Natural killer cell (primary cell): ENCODE measurements around the gene MARVELD2. TPM values are rescaled to one million over a fixed set of nuclear protein-coding genes. Genes with fewer than 3 reads are reported as not detected.

Experiments used
- ATAC-seq, 3 donors: fragments of 150-1000 bp in 2 of 3; fragments of 200-7000 bp in 1 of 3; cut with Tn5 transposase; 1 replicate in 1 of 3; 2 replicates in 2 of 3; pipeline ENCODE4 v1.10.0; 2021; ENCODE audit warnings: mild to moderate bottlenecking in 2 of 3, moderate library complexity in 2 of 3
- DNase-seq, 2 donors: peaks; one replicate each; pipeline versions ENCODE4 v3.0.0 to v3.0.0-alpha.2; 2013 to 2021; ENCODE audit warnings: mixed read lengths in 1 of 2
- H3K27ac ChIP-seq: one replicate; pipeline ENCODE4 v1.5.1; 2013; ENCODE audit warnings: mild to moderate bottlenecking, low read length
- H3K27me3 ChIP-seq: one replicate; pipeline ENCODE4 v1.6.1; 2013; ENCODE audit warnings: low read length; ENCODE audit not compliant: control insufficient read depth, insufficient read depth
- H3K36me3 ChIP-seq: one replicate; pipeline ENCODE4 v1.6.1; 2013; ENCODE audit warnings: low read length; ENCODE audit not compliant: control insufficient read depth, insufficient read depth
- H3K4me1 ChIP-seq: one replicate; pipeline ENCODE4 v1.6.1; 2013; ENCODE audit warnings: low read length; ENCODE audit not compliant: control insufficient read depth, insufficient read depth
- H3K4me3 ChIP-seq: one replicate; pipeline ENCODE4 v1.5.1; 2013; ENCODE audit warnings: low read length
- H3K9me3 ChIP-seq: one replicate; pipeline ENCODE4 v1.6.1; 2013; ENCODE audit warnings: low read length; ENCODE audit not compliant: control insufficient read depth, insufficient read depth
- H3K27ac Mint-ChIP-seq, 2 donors: one replicate each; pipeline ENCODE4 v1.8.0; 2022; ENCODE audit warnings: mild to moderate bottlenecking in 2 of 2, mixed read lengths in 2 of 2, moderate library complexity in 1 of 2
- H3K27me3 Mint-ChIP-seq, 2 donors: one replicate each; pipeline ENCODE4 v1.8.0; 2022; ENCODE audit warnings: low read depth in 2 of 2, mixed read lengths in 2 of 2
- H3K36me3 Mint-ChIP-seq: one replicate; pipeline ENCODE4 v1.8.0; 2022; ENCODE audit warnings: mixed read lengths
- H3K4me1 Mint-ChIP-seq, 2 donors: one replicate each; pipeline ENCODE4 v1.8.0; 2022; ENCODE audit warnings: mixed read lengths in 2 of 2
- H3K4me3 Mint-ChIP-seq: one replicate; pipeline ENCODE4 v1.8.0; 2022; ENCODE audit warnings: mild to moderate bottlenecking, moderate library complexity, mixed read lengths
- H3K9me3 Mint-ChIP-seq, 2 donors: one replicate each; pipeline ENCODE4 v1.8.0; 2022; ENCODE audit warnings: mixed read lengths in 2 of 2
- CTCF ChIP-seq: fragments of 200-600 bp; IDR thresholded peaks from one replicate; pipeline ENCODE4 v1.8.0; 2022; ENCODE audit warnings: antibody characterized with exemption
- WGBS: methylation state at CpG from one replicate; pipeline ENCODE4 v1.1.7; 2013; ENCODE audit warnings: missing lambda C conversion rate; ENCODE audit not compliant: insufficient coverage; 5-methylcytosine and 5-hydroxymethylcytosine counted together
- intact Hi-C: fragments of 100-400 bp; cut with micrococcal nuclease; formaldehyde crosslinking; loops from one replicate; pipeline ENCODE4 v1.14.2; 2022
- total RNA-seq, 4 donors: library from RNA; stranded (reverse); fragments of 120-200 nt in 1 of 4; gene quantifications; one replicate each; pipeline versions ENCODE4 v1.2.3 to v1.2.4, GENCODE V29; 2013 to 2022

Gene MARVELD2
- total RNA-seq, 3 donors from 2014 or later (not counting 1 experiment from before 2014, with no cell fraction given): 0.50 TPM; not detected in 2

- H3K27ac ChIP-seq: no peak overlapping the region
- peaks cover under 1% of the 10 kb centered on the region for H3K36me3 ChIP-seq
- peaks cover 8% of the 10 kb centered on the region for H3K4me1 ChIP-seq
- no peak overlapping the region for H3K4me3 Mint-ChIP-seq
- no peaks in the 10 kb centered on the region for H3K36me3 Mint-ChIP-seq
- TF ChIP-seq CTCF: no peak
- H3K4me1 Mint-ChIP-seq: peaks cover 0 to 9% of the 10 kb centered on the region in 2 donors
- H3K27me3 ChIP-seq: peaks cover 5% of the 10 kb centered on the region
- ATAC-seq (no peak), DNase-seq (no peak)
- H3K27me3 Mint-ChIP-seq: no peaks in the 10 kb centered on the region
- H3K4me3 ChIP-seq: no peak overlapping the region
- no peaks in the 10 kb centered on the region for H3K9me3 Mint-ChIP-seq
- no peaks in the 10 kb centered on the region for H3K9me3 ChIP-seq
- intact Hi-C loops: no loop called here
- no peak overlapping the region for H3K27ac Mint-ChIP-seq
These were observed 1.8 kb downstream of the MARVELD2 start for GRCh38 chr5:69416699-69417098.

GRCh38 chr5:69418554-69418953 is 3.6 kb downstream of the MARVELD2 start:
- DNase-seq (no peak), ATAC-seq (no peak)
- intact Hi-C loops: no loop called here
- Mint-ChIP-seq H3K4me3 (no peak overlapping the region), H3K27me3 (no peaks in the 10 kb centered on the region), H3K9me3 (no peaks in the 10 kb centered on the region), H3K27ac (no peak overlapping the region), H3K36me3 (no peaks in the 10 kb centered on the region), H3K4me1 (peaks cover 0 to 9% of the 10 kb centered on the region in 2 donors)
- no CpG with 5 or more reads among the region's 3 CpGs for WGBS
- Histone ChIP-seq H3K9me3 (no peaks in the 10 kb centered on the region), H3K27me3 (peaks cover 5% of the 10 kb centered on the region), H3K27ac (no peak overlapping the region), H3K4me1 (peaks cover 8% of the 10 kb centered on the region), H3K36me3 (no peaks in the 10 kb centered on the region), H3K4me3 (no peak overlapping the region)
- no peak for TF ChIP-seq CTCF

- no peak overlapping the region for H3K4me3 Mint-ChIP-seq
These were observed 16.7 kb downstream of the MARVELD2 start for GRCh38 chr5:69431424-69432303.

More at GRCh38 chr5:69431424-69432303, 16.7 kb downstream of the MARVELD2 start:
- no peak overlapping the region for H3K27ac ChIP-seq
- no peaks in the 10 kb centered on the region for H3K9me3 Mint-ChIP-seq
- no peaks in the 10 kb centered on the region for H3K36me3 ChIP-seq
- H3K9me3 ChIP-seq: no peaks in the 10 kb centered on the region
- intact Hi-C loops: no loop called here
- DNase-seq: no peak
- 84% methylated on average over 6 of the region's 11 CpGs for WGBS
- H3K4me1 Mint-ChIP-seq: no peaks in the 10 kb centered on the region
- no peaks in the 10 kb centered on the region for H3K36me3 Mint-ChIP-seq
- no peaks in the 10 kb centered on the region for H3K4me1 ChIP-seq
- no peak for TF ChIP-seq CTCF
- no peak for ATAC-seq
- no peak overlapping the region for H3K27ac Mint-ChIP-seq
- H3K27me3 ChIP-seq: no peaks in the 10 kb centered on the region
- H3K27me3 Mint-ChIP-seq: no peaks in the 10 kb centered on the region
- no peak overlapping the region for H3K4me3 ChIP-seq
